NCI-H1694 (cell line): ENCODE measurements around the gene LOXL1.
A peak's percentile ranks its signal among the peaks of the same experiment; 100 is the strongest.

ENCODE experiments used
- DNase-seq: peaks from one replicate; lab custom pipeline; 2025; lab: John Stamatoyannopoulos, UW

The LOXL1 gene

GRCh38 chr15:73994413-73994883, 68.2 kb downstream of the LOXL1 start, which contains the start of gene PML:
Gene PML, plus strand, starts transcription at chr15:73994716. Its CDS starts 97 bp downstream, at chr15:73994813.
- DNase-seq: peak; percentile 83

- DNase-seq: no peak
These were observed 68.8 kb downstream of the LOXL1 start for GRCh38 chr15:73994912-73995622.

GRCh38 chr15:73996267-73996666, 70.0 kb downstream of the LOXL1 start:
- no peak for DNase-seq

GRCh38 chr15:73996939-73997338, 70.7 kb downstream of the LOXL1 start:
- no peak for DNase-seq

GRCh38 chr15:73997986-73998385, 71.7 kb downstream of the LOXL1 start:
- peak; percentile 52 for DNase-seq
